K562 (cell line): ENCODE measurements around the gene WDR91. TPM values are rescaled to one million over a fixed set of nuclear protein-coding genes. Genes with fewer than 3 reads are reported as not detected.

Source experiments
- ATAC-seq: fragments of 200-7000 bp; cut with Tn5 transposase; 3 replicates; pipeline ENCODE4 v1.9.1; 2020; ENCODE audit warnings: moderate library complexity
- BruUV-seq: library from RNA; stranded (reverse); fragments of 400-500 nt; replicated peaks from 2 replicates; lab custom pipeline; 2021; lab: Mats Ljungman, UMichigan
- CTCF ChIA-PET: fragments of 300-600 bp; formaldehyde crosslinking; extraction: SDS; loops from one replicate; lab custom pipeline; 2021; ENCODE audit warnings: low intra/inter-chr PET ratio; lab: Yijun Ruan, JAX
- POLR2A ChIA-PET: fragments of 300-600, 350-650 bp; sonication (Branson Sonifier 250); formaldehyde crosslinking; extraction: SDS; loops from one replicate; lab custom pipeline; 2021; ENCODE audit warnings: antibody characterized with exemption, inconsistent platforms; lab: Yijun Ruan, JAX
- DNase-seq, 4 experiments: peaks; one replicate each; pipeline versions ENCODE4 v3.0.0 to v3.0.0-alpha.2; 2011 to 2018; ENCODE audit warnings: low spot score in 3 of 4, mixed read lengths in 3 of 4; ENCODE audit errors: extremely low read depth in 1 of 4
- FAIRE-seq: peaks from 2 replicates; lab custom pipeline; 2011; peaks lifted over from hg19 to GRCh38; lab: Jason Lieb, UNC
- H2AFZ ChIP-seq: 2 replicates; pipeline ENCODE4 v1.6.0; 2011; ENCODE audit warnings: low read depth, low read length, control low read depth, inconsistent platforms
- H3K27ac ChIP-seq: fragments of 200-600 bp; 3 replicates; pipeline ENCODE4 v1.8.0; 2011; ENCODE audit warnings: low read depth, mild to moderate bottlenecking, control low read depth, inconsistent platforms, low read length, moderate library complexity, mixed read lengths; ENCODE audit errors: extremely low read depth
- H3K27me3 ChIP-seq, 2 experiments: fragments of 300-600 bp in 1 of 2; 2 replicates in 1 of 2; 3 replicates in 1 of 2; pipeline versions ENCODE4 v1.6.0 to v1.8.0; 2011; ENCODE audit warnings: inconsistent platforms in 2 of 2, low read length in 2 of 2, mild to moderate bottlenecking in 1 of 2, mixed read lengths in 1 of 2, moderate library complexity in 1 of 2; ENCODE audit not compliant: control insufficient read depth in 2 of 2, insufficient read depth in 2 of 2
- H3K36me3 ChIP-seq: fragments of 300-600 bp; 3 replicates; pipeline ENCODE4 v1.8.0; 2011; ENCODE audit warnings: mild to moderate bottlenecking, low read length, inconsistent platforms; ENCODE audit not compliant: control insufficient read depth, insufficient read depth
- H3K4me1 ChIP-seq, 2 experiments: fragments of 200-600 bp in 1 of 2; replicated peaks in 1 of 2; 2 replicates in 1 of 2; 3 replicates in 1 of 2; pipeline versions ENCODE4 v1.5.1 to v1.8.0; 2011; ENCODE audit warnings: inconsistent platforms in 2 of 2, low read length in 2 of 2, mild to moderate bottlenecking in 1 of 2, mixed read lengths in 1 of 2, moderate library complexity in 1 of 2; ENCODE audit not compliant: control insufficient read depth in 2 of 2, insufficient read depth in 2 of 2
- H3K4me2 ChIP-seq: 2 replicates; pipeline ENCODE4 v1.6.1; 2011; ENCODE audit warnings: low read length, control low read depth, inconsistent platforms, mixed read lengths; ENCODE audit not compliant: insufficient read depth
- H3K4me3 ChIP-seq: fragments of 200-600 bp; sonication (generic), shearing (Covaris generic); 2 replicates; pipeline ENCODE4 v1.5.1; 2016; ENCODE audit warnings: control low read depth, inconsistent platforms
- H3K79me2 ChIP-seq: fragments of 200-600 bp; 3 replicates; pipeline ENCODE4 v1.8.0; 2011; ENCODE audit warnings: low read length, inconsistent platforms; ENCODE audit not compliant: control insufficient read depth, insufficient read depth
- H3K9ac ChIP-seq, 2 experiments: 2 replicates each; pipeline versions ENCODE4 v1.6.0 to v1.6.1; 2011; ENCODE audit warnings: low read depth in 2 of 2, low read length in 2 of 2, control low read depth in 1 of 2, inconsistent platforms in 1 of 2, mild to moderate bottlenecking in 1 of 2, mixed read lengths in 1 of 2; ENCODE audit not compliant: insufficient read depth in 1 of 2
- H3K9me1 ChIP-seq: one replicate; pipeline ENCODE4 v1.6.0; 2011; ENCODE audit warnings: inconsistent platforms, mild to moderate bottlenecking, low read length, moderate library complexity; ENCODE audit not compliant: control insufficient read depth, insufficient read depth
- H3K9me3 ChIP-seq: replicated peaks from 2 replicates; pipeline ENCODE4 v1.5.1; 2011; ENCODE audit warnings: low read depth, low read length, inconsistent platforms; ENCODE audit not compliant: control insufficient read depth, insufficient read depth
- H4K20me1 ChIP-seq: replicated peaks from 2 replicates; pipeline ENCODE4 v1.6.1; 2011; ENCODE audit warnings: low read length, inconsistent platforms, mixed read lengths; ENCODE audit not compliant: control insufficient read depth, insufficient read depth
- DPF2 ChIP-seq: fragments of 450-650 bp; IDR thresholded peaks from 2 replicates; pipeline ENCODE4 v1.6.1; 2016
- SNAPC5 ChIP-seq: fragments of 250-450 bp; sonication (Bioruptor Pico); IDR thresholded peaks from 2 replicates; pipeline ENCODE4 v1.8.0; 2021; ENCODE audit warnings: moderate library complexity, mild to moderate bottlenecking, inconsistent platforms
- SNRNP70 ChIP-seq: fragments of 200-400 bp; formaldehyde crosslinking; optimal IDR thresholded peaks from 2 replicates; pipeline ENCODE3; 2017; ENCODE audit warnings: low read depth, low read length
- ZNF644 ChIP-seq: fragments of 200-800 bp; sonication (Bioruptor generic); IDR thresholded peaks from 2 replicates; pipeline ENCODE4 v1.6.1; 2016; ENCODE audit warnings: low read depth, missing genetic modification characterization, missing compliant biosample characterization
- WGBS: fragments of 100-300 bp; shearing (Covaris generic); methylation state at CpG from one replicate; pipeline ENCODE4 v1.1.6; 2016; ENCODE audit warnings: low coverage, mixed read lengths; ENCODE audit not compliant: insufficient coverage; ENCODE audit errors: missing lambda C conversion rate; 5-methylcytosine and 5-hydroxymethylcytosine counted together
- in situ Hi-C: fragments of 300-500 bp; cut with MboI; formaldehyde crosslinking; loops from 4 replicates; pipeline ENCODE4 v1.15.0; 2018; ENCODE audit warnings: inconsistent platforms, mixed read lengths
- intact Hi-C: fragments of 100-400 bp; cut with micrococcal nuclease; formaldehyde crosslinking; loops from 2 replicates; pipeline ENCODE4 v1.14.2; 2022
- polyA plus RNA-seq, 8 experiments: library from polyadenylated mRNA; depleted of rRNA in 4 of 8; stranded (reverse) in 5 of 8; unstranded in 3 of 8; fragments of >200 nt; fragmentation: Nextera tagmentation in 2 of 8; fragmentation: Illumina TruSeq in 1 of 8; extraction: Ambion mirVana in 2 of 8; extraction: Trizol in 1 of 8; gene quantifications; 2 replicates each; pipeline versions ENCODE4 v1.2.1 to v1.2.3, GENCODE V29; 2011 to 2014; ENCODE audit warnings: inconsistent platforms in 1 of 8, missing spikeins in 1 of 8
- total RNA-seq, 7 experiments: library from RNA; depleted of rRNA in 6 of 7; stranded (reverse); fragments of >200 nt in 6 of 7; fragmentation: Illumina TruSeq in 2 of 7; extraction: Trizol in 2 of 7; gene quantifications; 2 replicates each; pipeline versions ENCODE4 v1.2.1 to v1.2.3, GENCODE V29; 2011 to 2021; ENCODE audit warnings: low replicate concordance in 1 of 7

The WDR91 gene
- total and polyA plus RNA-seq, 9 of the 15 experiments (the other 6 are each of a cell fraction or from before 2014, with no cell fraction given), result 1.9 to 18.2 (median 9.8) TPM

GRCh38 chr7:135245226-135246190, 34.2 kb upstream of the WDR91 start:
- Histone ChIP-seq H2AFZ (no peak overlapping the region; the same call in 1 of the 2 replicates), H3K4me1 (peaks cover 0 to 10% of the 10 kb centered on the region in 2 experiments; a peak in 2 of 5 replicates), H3K27me3 (peaks cover 5 to 36% of the 10 kb centered on the region in 2 experiments; a peak in 2 of 5 replicates), H3K36me3 (no peaks in the 10 kb centered on the region), H3K4me3 (no peak overlapping the region), H3K9me3 (no peaks in the 10 kb centered on the region), H3K79me2 (no peaks in the 10 kb centered on the region), H4K20me1 (no peaks in the 10 kb centered on the region), H3K9me1 (no peaks in the 10 kb centered on the region), H3K27ac (no peak overlapping the region), H3K9ac (no peak overlapping the region; a peak in 1 of 4 replicates), H3K4me2 (no peak overlapping the region)
- in situ Hi-C loops, result no loop called here
- CTCF ChIA-PET, result no interaction called here
- DNase-seq (no peak), FAIRE-seq (no peak), ATAC-seq (no peak)
- TF ChIP-seq SNAPC5 (CRISPR knock-in tag) (no peak), SNRNP70 (no peak), ZNF644 (no peak), DPF2 (no peak)
- intact Hi-C loops, result no loop called here
- POLR2A ChIA-PET, result interaction anchor here (0.7 kb wide), 1 partner anchor 297 kb away, joined by 3 read pairs; no protein-coding TSS in a partner anchor
- WGBS, result 16% methylated on average over 9 of the region's 9 CpGs
- no TSS peak for BruUV-seq
